ENCODE measurements around the gene QSOX2. TPM values are rescaled to one million over a fixed set of nuclear protein-coding genes. Genes with fewer than 3 reads are reported as not detected.

QSOX2 gene
- total RNA-seq, 1 experiment from 2014 or later = 34.6 TPM

GRCh38 chr9:136280535-136281315 is 35.1 kb upstream of the QSOX2 start (continued):
- TF ChIP-seq SP1 (IDR thresholded peaks at IDR 0.05; ENCODE audit: low read depth) (no peak), POLR2A (IDR thresholded peaks at IDR 0.05; ENCODE audit: borderline replicate concordance, extremely low read depth, insufficient read depth, insufficient read length) (no peak)

GRCh38 chr9:136279471-136279870 is 33.9 kb upstream of the QSOX2 start:
- no peak for ATAC-seq
- no peak for TF ChIP-seq REST (IDR thresholded peaks at IDR 0.05; ENCODE audit: low read depth)
- no peak for TF ChIP-seq EGR1 (IDR thresholded peaks at IDR 0.05; ENCODE audit: low read depth)
- no peak for DNase-seq (ENCODE audit: low read depth, low spot score)
- Histone ChIP-seq H3K9me2 (ENCODE audit: insufficient read depth) (no peaks in the 10 kb centered on the region), H3K4me1 (ENCODE audit: control insufficient read depth in 1 of 2, insufficient read depth in 2 of 2, low read length in 2 of 2) (peaks cover 6 to 9% of the 10 kb centered on the region in 2 experiments; a peak in 3 of 4 replicates), H3K9me3 (ENCODE audit: control insufficient read depth in 1 of 2, insufficient read depth in 1 of 2, low read depth in 1 of 2, low read length in 2 of 2) (no peaks in the 10 kb centered on the region), H3K4me2 (ENCODE audit: low read length) (no peak overlapping the region), H3K27ac (ENCODE audit: low read depth, low read length) (no peak overlapping the region), H2AFZ (ENCODE audit: low read depth, low read length, poor library complexity, severe bottlenecking) (no peak overlapping the region), H3K4me3 (replicated peaks in 1 of 2; ENCODE audit: low read depth in 1 of 2, low read length in 2 of 2) (no peak overlapping the region), H3K27me3 (ENCODE audit: insufficient read depth, low read length) (no peaks in the 10 kb centered on the region), H3K79me2 (ENCODE audit: insufficient read depth, low read length) (no peaks in the 10 kb centered on the region), H4K20me1 (ENCODE audit: insufficient read depth) (no peaks in the 10 kb centered on the region), H3K9ac (ENCODE audit: low read length) (no peak overlapping the region), H3K36me3 (ENCODE audit: control insufficient read depth in 1 of 2, insufficient read depth in 2 of 2, low read length in 2 of 2) (no peaks in the 10 kb centered on the region)
- RAD21 ChIA-PET (ENCODE audit: low non-redundant PET in 1 of 2, low total read pairs in 2 of 2, uncharacterized antibody in 2 of 2, unreplicated experiment in 2 of 2) = no interaction called here
- no TSS peak for BruUV-seq (replicated peaks)
- intact Hi-C loops (cut with micrococcal nuclease) = no loop called here
- POLR2A ChIA-PET = no interaction called here
- CTCF ChIA-PET = interaction anchor here (1.2 kb wide), 1 partner anchor 9 kb away, joined by 3 read pairs; no protein-coding TSS in a partner anchor
